Measurements from ENCODE around the gene CENPI. TPM values are rescaled to one million over a fixed set of nuclear protein-coding genes. Genes with fewer than 3 reads are reported as not detected.

CENPI gene
- total and polyA plus RNA-seq, 8 donors, result 3.5 to 16.2 (median 9.6) TPM

DNA sequence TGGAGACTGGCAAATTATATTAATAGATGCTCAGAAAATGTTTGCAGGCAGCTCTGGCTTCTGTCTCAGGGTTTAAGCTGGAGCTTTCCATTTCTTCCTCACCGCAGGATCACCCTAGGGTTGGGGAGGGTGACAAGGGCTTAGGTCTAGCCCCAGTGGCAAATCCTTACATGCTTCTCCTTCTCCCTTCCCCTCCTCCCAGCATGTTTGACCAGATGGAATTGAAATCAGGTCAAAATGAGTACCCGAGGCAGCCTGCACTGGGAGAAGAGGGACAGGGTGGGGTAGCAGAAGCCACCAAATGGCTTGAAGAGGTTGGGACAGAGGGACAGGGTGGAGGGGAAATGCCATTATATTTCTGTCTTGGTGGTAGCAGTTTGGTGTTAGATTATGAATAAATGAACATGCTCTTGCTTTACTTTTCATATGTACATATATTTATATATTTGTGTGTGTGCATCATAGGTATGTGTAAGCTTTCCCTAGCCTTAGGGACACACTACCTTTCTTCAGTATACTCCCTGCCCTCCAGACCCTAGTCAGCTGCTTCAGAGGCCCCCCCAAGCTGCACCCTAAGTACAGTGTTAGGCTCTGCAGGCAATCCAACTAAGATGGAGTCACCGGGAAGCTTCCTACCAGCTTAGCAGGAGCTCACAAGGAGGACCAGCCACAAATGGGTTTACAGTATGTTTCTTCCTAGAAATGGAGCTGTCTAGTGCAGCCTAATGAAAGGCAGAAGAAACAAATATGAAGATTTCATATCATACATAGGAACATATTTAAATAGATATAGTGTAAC lies 17.5 kb upstream of the CENPI start:
- no peak for ATAC-seq
- no peaks in the 10 kb centered on the region for H3K36me3 ChIP-seq
- TF ChIP-seq, protein P1, sequence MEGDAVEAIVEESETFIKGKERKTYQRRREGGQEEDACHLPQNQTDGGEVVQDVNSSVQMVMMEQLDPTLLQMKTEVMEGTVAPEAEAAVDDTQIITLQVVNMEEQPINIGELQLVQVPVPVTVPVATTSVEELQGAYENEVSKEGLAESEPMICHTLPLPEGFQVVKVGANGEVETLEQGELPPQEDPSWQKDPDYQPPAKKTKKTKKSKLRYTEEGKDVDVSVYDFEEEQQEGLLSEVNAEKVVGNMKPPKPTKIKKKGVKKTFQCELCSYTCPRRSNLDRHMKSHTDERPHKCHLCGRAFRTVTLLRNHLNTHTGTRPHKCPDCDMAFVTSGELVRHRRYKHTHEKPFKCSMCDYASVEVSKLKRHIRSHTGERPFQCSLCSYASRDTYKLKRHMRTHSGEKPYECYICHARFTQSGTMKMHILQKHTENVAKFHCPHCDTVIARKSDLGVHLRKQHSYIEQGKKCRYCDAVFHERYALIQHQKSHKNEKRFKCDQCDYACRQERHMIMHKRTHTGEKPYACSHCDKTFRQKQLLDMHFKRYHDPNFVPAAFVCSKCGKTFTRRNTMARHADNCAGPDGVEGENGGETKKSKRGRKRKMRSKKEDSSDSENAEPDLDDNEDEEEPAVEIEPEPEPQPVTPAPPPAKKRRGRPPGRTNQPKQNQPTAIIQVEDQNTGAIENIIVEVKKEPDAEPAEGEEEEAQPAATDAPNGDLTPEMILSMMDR (IDR thresholded peaks at IDR 0.05), result no peak
- H3K4me3 ChIP-seq, result no peak overlapping the region
- DNase-seq, result no peak
- no peaks in the 10 kb centered on the region for H3K9me3 ChIP-seq
- no peaks in the 10 kb centered on the region for H3K27me3 ChIP-seq
- intact Hi-C loops (cut with DNase I), result no loop called here
- no peak overlapping the region for H3K27ac ChIP-seq
- no peaks in the 10 kb centered on the region for H3K4me1 ChIP-seq

DNA sequence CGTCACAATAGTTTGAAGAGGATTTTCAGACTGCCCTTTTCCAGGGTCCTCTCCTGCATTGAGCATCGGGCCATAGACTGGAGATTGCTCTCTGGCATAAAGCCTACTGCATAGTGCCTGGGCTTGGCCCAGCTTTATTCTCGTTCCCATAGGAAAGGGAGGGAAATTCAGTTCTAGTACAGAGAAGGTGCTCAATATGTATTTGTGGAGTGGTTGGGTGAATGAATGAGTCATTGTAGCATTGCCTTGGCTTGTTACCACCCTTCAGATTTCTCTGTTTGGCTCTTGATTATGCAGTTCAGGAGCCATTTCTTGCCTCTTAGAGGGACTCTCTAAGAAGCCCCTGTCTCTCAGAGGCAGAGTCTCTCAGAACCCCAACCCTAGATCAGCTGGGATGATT lies 16.8 kb upstream of the CENPI start:
- H3K4me3 ChIP-seq, result no peak overlapping the region
- DNase-seq, result no peak
- no peaks in the 10 kb centered on the region for H3K27me3 ChIP-seq
- no peak for ATAC-seq
- no peak overlapping the region for H3K27ac ChIP-seq
- no peaks in the 10 kb centered on the region for H3K36me3 ChIP-seq
- H3K9me3 ChIP-seq, result no peaks in the 10 kb centered on the region
- TF ChIP-seq, protein P1 (IDR thresholded peaks at IDR 0.05), result no peak
- no peaks in the 10 kb centered on the region for H3K4me1 ChIP-seq
- intact Hi-C loops (cut with DNase I), result no loop called here

DNA sequence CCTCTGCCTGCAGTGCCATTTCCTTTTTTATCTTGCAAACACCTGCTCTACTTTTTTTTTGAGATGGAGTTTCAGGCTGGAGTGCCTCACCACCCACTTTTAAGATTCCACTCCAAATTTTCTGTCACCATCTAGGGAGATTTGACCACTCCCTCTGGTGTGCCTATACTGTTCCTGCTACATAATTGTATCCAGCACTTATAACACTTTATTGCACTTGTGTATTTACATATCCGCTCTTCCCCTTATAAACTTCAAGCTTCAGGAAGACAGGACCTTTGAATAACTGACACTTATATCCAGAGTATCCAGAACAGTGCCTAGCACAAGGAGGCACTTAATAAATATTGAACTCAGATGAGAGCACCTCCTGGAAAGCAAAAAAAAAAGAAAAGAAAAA lies 6.2 kb upstream of the CENPI start:
- DNase-seq (no peak), ATAC-seq (no peak)
- H3K36me3 ChIP-seq, result no peaks in the 10 kb centered on the region
- H3K4me3 ChIP-seq, result no peak overlapping the region
- intact Hi-C loops (cut with DNase I), result no loop called here
- no peaks in the 10 kb centered on the region for H3K27me3 ChIP-seq
- TF ChIP-seq, protein P1 (IDR thresholded peaks at IDR 0.05), result no peak
- no peaks in the 10 kb centered on the region for H3K9me3 ChIP-seq
- H3K4me1 ChIP-seq, result no peaks in the 10 kb centered on the region
- H3K27ac ChIP-seq, result no peak overlapping the region

GRCh38 chrX:101108284-101108683 lies 10.3 kb downstream of the CENPI start:
- TF ChIP-seq, protein P1 (IDR thresholded peaks at IDR 0.05), result no peak
- Histone ChIP-seq H3K36me3 (no peaks in the 10 kb centered on the region), H3K4me1 (no peaks in the 10 kb centered on the region), H3K27ac (no peak overlapping the region), H3K27me3 (no peaks in the 10 kb centered on the region), H3K9me3 (no peaks in the 10 kb centered on the region), H3K4me3 (no peak overlapping the region)
- intact Hi-C loops (cut with DNase I), result no loop called here
- ATAC-seq (no peak), DNase-seq (no peak)

DNA sequence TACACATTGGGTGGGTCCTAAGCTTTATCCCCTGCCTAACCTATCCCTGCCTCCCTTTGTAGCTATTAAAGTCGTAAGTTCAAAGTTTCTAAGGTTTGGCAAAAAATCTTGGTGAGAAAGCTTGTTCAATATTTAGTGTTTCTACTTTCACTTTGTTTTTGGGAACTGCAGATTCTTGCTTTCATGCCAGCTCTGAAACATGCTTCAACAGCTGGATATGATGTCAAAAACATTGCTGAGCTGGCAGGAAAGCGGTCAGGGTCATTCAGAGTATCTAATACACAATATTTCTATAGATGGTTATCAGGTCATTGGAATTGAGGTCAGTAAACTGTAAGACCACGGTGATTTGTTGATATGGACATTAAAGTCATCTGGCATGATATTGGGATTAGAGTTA lies 19.7 kb downstream of the CENPI start:
- Histone ChIP-seq H3K4me1 (no peaks in the 10 kb centered on the region), H3K27ac (no peak overlapping the region), H3K36me3 (no peaks in the 10 kb centered on the region), H3K27me3 (no peaks in the 10 kb centered on the region), H3K4me3 (no peak overlapping the region), H3K9me3 (no peaks in the 10 kb centered on the region)
- peak in 2 of 4 donors; percentile 9 to 39 for DNase-seq
- intact Hi-C loops (cut with DNase I), result no loop called here
- ATAC-seq, result no peak
- TF ChIP-seq, protein P1 (IDR thresholded peaks at IDR 0.05), result no peak

Measured in left lung (tissue), 10 donors.